CD4-positive, alpha-beta T cell (primary cell): ENCODE measurements around the gene MLLT10. TPM values are rescaled to one million over a fixed set of nuclear protein-coding genes. Genes with fewer than 3 reads are reported as not detected.

Experiments
- ATAC-seq: fragments of 200-7000 bp; cut with Tn5 transposase; one replicate; pipeline ENCODE4 v1.10.0; 2022; ENCODE audit warnings: mild to moderate bottlenecking; ENCODE audit not compliant: poor library complexity
- CTCF ChIA-PET: fragments of 350-600 bp; sonication (Branson Sonifier 250); formaldehyde crosslinking; loops from one replicate; lab custom pipeline; 2021; ENCODE audit warnings: antibody characterized with exemption, inconsistent platforms; lab: Charles Lee
- POLR2A ChIA-PET: fragments of 350-600 bp; sonication (Branson Sonifier 250); formaldehyde crosslinking; loops from one replicate; lab custom pipeline; 2021; ENCODE audit warnings: antibody characterized with exemption, inconsistent platforms; lab: Charles Lee
- DNase-seq, 14 experiments: peaks; one replicate each; pipeline ENCODE4 v3.0.0-alpha.2; 2013 to 2020; ENCODE audit warnings: mixed read lengths in 2 of 14
- H3K27ac ChIP-seq, 2 donors: one replicate each; pipeline versions ENCODE4 v1.5.1 to v1.7.0; 2013; ENCODE audit warnings: low read length in 2 of 2, low read depth in 1 of 2, mild to moderate bottlenecking in 1 of 2
- H3K27me3 ChIP-seq, 2 experiments: 1 replicate in 1 of 2; 2 replicates in 1 of 2; pipeline versions ENCODE4 v1.6.1 to v1.7.0; 2013; ENCODE audit warnings: low read length in 2 of 2, control low read depth in 1 of 2, mild to moderate bottlenecking in 1 of 2, moderate library complexity in 1 of 2; ENCODE audit not compliant: insufficient read depth in 2 of 2, control insufficient read depth in 1 of 2
- H3K36me3 ChIP-seq: one replicate; pipeline ENCODE4 v1.6.1; 2013; ENCODE audit warnings: low read length, control low read depth; ENCODE audit not compliant: insufficient read depth
- H3K4me1 ChIP-seq: one replicate; pipeline ENCODE4 v1.6.1; 2013; ENCODE audit warnings: low read length, control low read depth; ENCODE audit not compliant: insufficient read depth
- H3K4me3 ChIP-seq: one replicate; pipeline ENCODE4 v1.5.1; 2013; ENCODE audit warnings: mild to moderate bottlenecking, low read length, moderate library complexity
- H3K9me3 ChIP-seq, 2 experiments: 1 replicate in 1 of 2; 2 replicates in 1 of 2; pipeline versions ENCODE4 v1.6.1 to v1.7.0; 2013; ENCODE audit warnings: low read length in 2 of 2, mild to moderate bottlenecking in 2 of 2, control low read depth in 1 of 2, moderate library complexity in 1 of 2; ENCODE audit not compliant: control insufficient read depth in 1 of 2, insufficient read depth in 1 of 2
- H3K27ac Mint-ChIP-seq: one replicate; pipeline ENCODE4 v1.8.0; 2020; ENCODE audit warnings: mixed read lengths
- H3K27me3 Mint-ChIP-seq: one replicate; pipeline ENCODE4 v1.8.0; 2021; ENCODE audit warnings: mixed read lengths
- H3K36me3 Mint-ChIP-seq: one replicate; pipeline ENCODE4 v1.8.0; 2021; ENCODE audit warnings: low read depth, mixed read lengths
- H3K4me1 Mint-ChIP-seq: one replicate; pipeline ENCODE4 v1.8.0; 2021; ENCODE audit warnings: low read depth, mixed read lengths
- H3K4me3 Mint-ChIP-seq: one replicate; pipeline ENCODE4 v1.8.0; 2020; ENCODE audit warnings: mild to moderate bottlenecking, mixed read lengths
- H3K9me3 Mint-ChIP-seq: one replicate; pipeline ENCODE4 v1.8.0; 2020; ENCODE audit warnings: mixed read lengths
- CTCF ChIP-seq: fragments of 200-600 bp; IDR thresholded peaks from one replicate; pipeline ENCODE4 v1.8.0; 2022; ENCODE audit warnings: antibody characterized with exemption, mild to moderate bottlenecking
- intact Hi-C, 2 experiments: fragments of 100-400 bp; cut with DNase I in 1 of 2; cut with micrococcal nuclease in 1 of 2; formaldehyde crosslinking; loops; one replicate each; pipeline versions ENCODE4 v1.15.1 to v1.9.0; 2023 to 2025; cut with DNase I, micrococcal nuclease
- total RNA-seq, 174 experiments: library from RNA in 2 of 174; stranded (reverse) in 2 of 174; gene quantifications; one replicate each; pipeline ENCODE4 v1.2.3 and lab custom pipeline; 2021 to 2026

The MLLT10 gene
- total RNA-seq, 2 experiments from 2014 or later, result 46.0 to 64.1 TPM

DNA sequence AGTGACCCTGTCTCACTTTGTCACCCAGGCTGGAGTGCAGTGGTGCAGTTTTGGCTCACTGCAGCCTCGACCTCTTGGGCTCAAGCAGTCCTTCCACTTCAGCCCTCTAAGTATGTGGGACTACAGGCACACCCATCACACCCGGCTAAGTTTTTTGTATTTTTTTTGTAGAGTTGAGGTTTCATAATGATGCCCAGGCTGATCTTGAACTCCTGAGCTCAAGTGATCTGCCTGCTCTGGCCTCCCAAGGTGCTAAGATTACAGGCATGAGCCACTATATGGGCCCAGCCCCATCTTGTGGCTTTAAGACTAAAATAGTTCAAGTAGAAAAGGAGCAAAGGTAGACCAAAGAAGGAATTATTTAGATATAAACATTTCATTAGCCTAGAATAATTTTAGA lies 65.5 kb downstream of the MLLT10 start:
- intact Hi-C loops, result no loop called here
- ATAC-seq (no peak), DNase-seq (no peak)
- no peaks in the 10 kb centered on the region for H3K36me3 ChIP-seq
- H3K9me3 Mint-ChIP-seq, result no peaks in the 10 kb centered on the region
- no peaks in the 10 kb centered on the region for H3K9me3 ChIP-seq
- H3K27me3 ChIP-seq, result no peaks in the 10 kb centered on the region
- ChIA-PET CTCF (interaction anchor here (1.5 kb wide), 1 partner anchor 104 kb away, joined by 3 read pairs; no protein-coding TSS in a partner anchor), POLR2A (no interaction called here)
- peaks cover 49% of the 10 kb centered on the region for H3K4me1 Mint-ChIP-seq
- H3K4me3 ChIP-seq, result no peak overlapping the region
- no peak overlapping the region for H3K4me3 Mint-ChIP-seq
- H3K4me1 ChIP-seq, result no peaks in the 10 kb centered on the region
- no peak overlapping the region for H3K27ac ChIP-seq
- H3K27me3 Mint-ChIP-seq, result no peaks in the 10 kb centered on the region
- H3K27ac Mint-ChIP-seq, result no peak overlapping the region
- H3K36me3 Mint-ChIP-seq, result peaks cover 42% of the 10 kb centered on the region
- no peak for TF ChIP-seq CTCF

DNA sequence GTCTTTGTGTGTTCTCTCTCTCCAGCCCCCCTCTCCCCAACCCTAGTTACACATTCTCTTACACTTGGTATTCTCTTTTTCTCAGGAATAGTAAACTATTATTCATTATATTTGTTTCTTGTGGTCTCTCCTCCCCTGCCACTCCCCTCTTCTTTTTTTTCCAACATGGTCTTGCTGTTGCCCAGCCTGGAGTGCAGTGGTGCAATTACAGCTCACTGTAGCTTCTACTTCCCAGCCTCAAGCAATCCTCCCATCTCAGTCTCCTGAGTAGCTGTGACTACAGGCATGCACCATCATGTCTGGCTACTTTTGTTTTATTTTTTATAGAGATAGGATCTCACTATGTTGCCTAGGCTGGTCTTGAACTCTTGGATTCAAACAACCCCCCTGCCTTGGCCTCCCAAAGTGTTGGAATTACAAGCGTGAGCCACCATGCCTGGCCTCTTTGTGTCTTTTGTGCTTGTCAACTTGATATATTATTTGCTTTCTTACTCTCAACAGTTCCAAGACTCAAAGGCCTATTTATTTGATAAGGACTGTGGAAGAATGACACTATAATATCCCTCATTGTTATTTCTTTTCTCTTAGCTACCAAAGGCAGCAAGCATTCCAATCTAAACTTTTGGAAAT lies 66.9 kb downstream of the MLLT10 start:
- ATAC-seq, result no peak
- H3K36me3 Mint-ChIP-seq, result peaks cover 44% of the 10 kb centered on the region
- H3K4me1 Mint-ChIP-seq, result peaks cover 62% of the 10 kb centered on the region
- H3K4me3 ChIP-seq, result no peak overlapping the region
- H3K27ac Mint-ChIP-seq, result no peak overlapping the region
- H3K9me3 Mint-ChIP-seq, result no peaks in the 10 kb centered on the region
- no peak overlapping the region for H3K4me3 Mint-ChIP-seq
- H3K4me1 ChIP-seq, result no peaks in the 10 kb centered on the region
- TF ChIP-seq CTCF, result no peak
- H3K27me3 Mint-ChIP-seq, result no peaks in the 10 kb centered on the region
- H3K36me3 ChIP-seq, result no peaks in the 10 kb centered on the region
- intact Hi-C loops, result no loop called here
- H3K27me3 ChIP-seq, result no peaks in the 10 kb centered on the region
- ChIA-PET CTCF (interaction anchor here (0.7 kb wide), 1 partner anchor 53 kb away, joined by 3 read pairs; no protein-coding TSS in a partner anchor), POLR2A (no interaction called here)
- no peak overlapping the region for H3K27ac ChIP-seq
- DNase-seq, result no peak
- no peaks in the 10 kb centered on the region for H3K9me3 ChIP-seq

DNA sequence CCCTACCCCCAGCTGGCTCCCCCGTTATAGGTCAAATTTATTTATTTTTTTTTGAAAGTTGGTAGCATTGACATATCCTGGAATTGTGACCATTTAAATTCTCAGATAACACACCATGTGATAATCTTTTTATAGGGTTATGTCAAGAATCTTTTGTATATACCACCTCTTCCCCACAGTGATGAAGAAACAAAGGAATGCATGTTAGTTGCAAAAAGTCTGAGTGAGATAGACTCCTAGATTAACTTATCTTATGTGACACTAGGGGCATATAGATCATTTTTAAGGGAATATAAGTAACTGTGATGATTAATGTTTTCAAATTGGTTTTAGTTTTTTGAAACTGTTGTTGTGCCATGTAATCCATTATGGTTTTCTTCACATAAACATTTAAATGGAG lies 68.3 kb downstream of the MLLT10 start:
- Mint-ChIP-seq H3K36me3 (peaks cover 55% of the 10 kb centered on the region), H3K27ac (no peak overlapping the region), H3K4me1 (peaks cover 72% of the 10 kb centered on the region), H3K4me3 (no peak overlapping the region), H3K9me3 (no peaks in the 10 kb centered on the region), H3K27me3 (no peaks in the 10 kb centered on the region)
- ChIA-PET POLR2A (interaction anchor here (0.7 kb wide), 1 partner anchor 107 kb away, joined by 3 read pairs; no protein-coding TSS in a partner anchor), CTCF (no interaction called here)
- ATAC-seq, result no peak
- Histone ChIP-seq H3K4me1 (no peaks in the 10 kb centered on the region), H3K4me3 (no peak overlapping the region), H3K36me3 (no peaks in the 10 kb centered on the region), H3K9me3 (no peaks in the 10 kb centered on the region), H3K27ac (no peak overlapping the region), H3K27me3 (no peaks in the 10 kb centered on the region)
- intact Hi-C loops, result no loop called here
- no peak for TF ChIP-seq CTCF
- DNase-seq, result no peak
